GM12873 (cell line): ENCODE measurements around the gene LRP1.

ENCODE experiments used
- TF ChIP-seq, protein P1 (sequence below): IDR thresholded peaks from 2 replicates; pipeline ENCODE4 v1.5.1; 2012; ENCODE audit warnings: low read depth, mild to moderate bottlenecking, moderate library complexity, low read length, control low read depth; ENCODE audit not compliant: insufficient read depth; ENCODE audit errors: missing control alignments

LRP1 gene

DNA sequence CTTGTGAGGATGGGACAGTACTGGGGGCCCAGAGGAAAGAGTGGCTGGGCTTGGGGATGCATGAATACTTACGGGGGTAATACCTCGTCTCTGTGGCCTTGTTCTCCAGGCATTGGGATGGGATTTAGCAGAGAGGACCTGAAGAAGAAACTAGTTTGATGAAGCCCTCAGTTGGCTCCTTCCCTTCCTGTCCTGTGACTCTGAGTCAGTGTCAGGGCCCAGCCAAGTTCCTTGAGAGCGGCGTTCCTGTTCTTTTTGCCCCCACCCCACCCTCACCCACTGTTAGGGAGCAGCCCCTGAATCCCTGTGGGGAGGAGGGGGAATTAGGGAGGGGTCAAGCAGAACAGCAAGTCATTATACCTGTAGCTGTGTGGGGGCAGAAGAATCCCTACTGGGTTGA lies 24.4 kb downstream of the LRP1 start:
- TF ChIP-seq, protein P1, sequence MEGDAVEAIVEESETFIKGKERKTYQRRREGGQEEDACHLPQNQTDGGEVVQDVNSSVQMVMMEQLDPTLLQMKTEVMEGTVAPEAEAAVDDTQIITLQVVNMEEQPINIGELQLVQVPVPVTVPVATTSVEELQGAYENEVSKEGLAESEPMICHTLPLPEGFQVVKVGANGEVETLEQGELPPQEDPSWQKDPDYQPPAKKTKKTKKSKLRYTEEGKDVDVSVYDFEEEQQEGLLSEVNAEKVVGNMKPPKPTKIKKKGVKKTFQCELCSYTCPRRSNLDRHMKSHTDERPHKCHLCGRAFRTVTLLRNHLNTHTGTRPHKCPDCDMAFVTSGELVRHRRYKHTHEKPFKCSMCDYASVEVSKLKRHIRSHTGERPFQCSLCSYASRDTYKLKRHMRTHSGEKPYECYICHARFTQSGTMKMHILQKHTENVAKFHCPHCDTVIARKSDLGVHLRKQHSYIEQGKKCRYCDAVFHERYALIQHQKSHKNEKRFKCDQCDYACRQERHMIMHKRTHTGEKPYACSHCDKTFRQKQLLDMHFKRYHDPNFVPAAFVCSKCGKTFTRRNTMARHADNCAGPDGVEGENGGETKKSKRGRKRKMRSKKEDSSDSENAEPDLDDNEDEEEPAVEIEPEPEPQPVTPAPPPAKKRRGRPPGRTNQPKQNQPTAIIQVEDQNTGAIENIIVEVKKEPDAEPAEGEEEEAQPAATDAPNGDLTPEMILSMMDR, result no peak

DNA sequence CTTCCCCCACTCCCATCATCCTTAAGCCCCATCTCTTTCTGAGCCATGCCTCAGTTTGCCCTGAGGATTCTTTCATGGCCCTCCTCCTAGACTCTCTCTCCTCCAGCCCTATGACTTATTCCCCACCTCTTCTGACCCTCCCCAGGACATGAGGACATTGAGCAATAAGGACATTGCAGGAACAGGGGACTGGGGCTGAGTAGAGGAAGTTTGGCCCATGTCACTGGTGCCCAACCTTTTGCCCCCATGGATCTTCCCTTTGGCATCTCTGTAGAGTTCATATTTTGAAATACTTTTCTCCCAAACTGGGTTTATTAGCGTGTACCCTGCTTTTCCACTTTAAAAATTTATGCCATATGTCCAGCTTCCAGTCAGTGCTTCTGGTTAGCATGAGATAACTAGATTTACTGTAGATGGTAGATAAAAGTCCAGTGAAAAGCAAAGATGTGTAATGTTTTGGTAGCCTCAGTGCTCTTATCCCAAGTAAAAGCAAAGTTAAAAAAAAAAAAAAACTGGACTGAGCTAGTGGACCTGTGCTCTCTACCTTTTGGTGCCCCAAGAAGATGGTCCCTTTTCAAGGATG lies 25.2 kb downstream of the LRP1 start:
- TF ChIP-seq, protein P1, result no peak

DNA sequence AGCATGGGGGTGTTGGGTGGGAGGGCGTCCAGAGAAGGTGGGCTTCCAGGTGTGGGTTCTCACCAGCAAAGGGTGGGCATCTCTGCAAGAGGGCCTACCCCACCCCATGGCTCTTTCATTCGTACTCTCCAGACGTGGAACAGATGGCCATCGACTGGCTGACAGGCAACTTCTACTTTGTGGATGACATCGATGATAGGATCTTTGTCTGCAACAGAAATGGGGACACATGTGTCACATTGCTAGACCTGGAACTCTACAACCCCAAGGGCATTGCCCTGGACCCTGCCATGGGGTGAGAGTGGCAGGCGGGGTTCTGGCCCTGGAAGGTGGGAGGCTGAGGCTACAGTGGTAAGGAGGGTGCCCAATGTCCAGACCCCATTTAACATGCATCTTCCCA lies 25.8 kb downstream of the LRP1 start:
- TF ChIP-seq, protein P1, result no peak

DNA sequence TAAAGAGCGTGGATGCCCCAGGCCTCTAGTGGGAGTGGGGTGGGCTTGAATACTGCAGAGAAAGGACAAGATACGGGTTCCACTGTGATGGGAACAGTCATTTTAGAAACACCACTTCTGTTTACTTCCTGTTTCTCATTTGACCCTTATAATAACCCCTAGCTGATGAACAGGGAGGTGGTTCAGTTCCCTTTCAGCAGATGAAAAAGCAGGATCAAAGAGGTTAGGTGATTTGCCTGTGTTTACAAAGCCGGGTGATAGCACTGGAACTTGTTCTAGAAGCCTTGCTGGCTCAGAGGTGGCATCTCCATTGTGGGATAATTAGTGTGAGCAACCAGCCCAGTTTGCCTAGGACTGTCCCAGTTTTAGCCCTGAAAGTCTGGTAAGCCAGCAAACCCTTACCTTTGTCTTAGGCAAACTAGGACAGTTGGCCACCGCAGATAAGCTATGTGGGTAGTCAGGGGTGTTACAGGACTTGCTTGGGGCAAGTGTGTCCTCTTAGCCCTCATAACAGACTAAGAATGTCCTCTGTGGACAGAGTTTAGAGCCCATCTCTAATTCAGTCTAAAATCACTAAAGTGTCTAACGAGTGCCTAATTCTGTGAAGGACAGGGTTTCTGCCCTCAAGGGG lies 26.6 kb downstream of the LRP1 start:
- TF ChIP-seq, protein P1, result no peak

DNA sequence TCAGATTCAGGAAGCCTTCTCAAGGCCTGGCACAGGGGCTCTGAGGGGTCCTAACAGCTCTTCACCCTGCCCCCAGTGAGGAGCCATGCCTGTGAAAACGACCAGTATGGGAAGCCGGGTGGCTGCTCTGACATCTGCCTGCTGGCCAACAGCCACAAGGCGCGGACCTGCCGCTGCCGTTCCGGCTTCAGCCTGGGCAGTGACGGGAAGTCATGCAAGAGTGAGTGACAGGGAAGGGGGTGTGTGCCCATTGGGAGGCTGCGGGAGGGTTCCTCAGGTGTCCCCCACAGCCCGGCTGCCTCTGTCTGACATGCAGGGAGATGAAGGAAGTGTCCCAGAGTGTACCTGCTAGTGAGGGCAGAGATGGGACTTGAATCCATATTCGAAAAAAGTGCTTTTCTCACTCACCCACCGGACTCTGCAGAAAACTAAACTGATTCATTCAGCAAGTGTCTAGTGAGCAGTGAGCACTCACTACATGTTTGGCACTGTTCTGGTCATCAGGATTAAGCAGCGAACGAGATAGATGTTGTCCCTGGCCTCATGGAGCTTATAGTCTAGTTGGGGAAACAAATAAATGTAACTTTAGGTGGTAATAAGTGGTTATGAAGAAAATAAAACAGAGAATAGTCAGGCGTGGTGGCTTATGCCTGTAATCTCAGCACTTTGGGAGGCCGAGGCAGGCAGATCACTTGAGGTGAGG lies 28.6 kb downstream of the LRP1 start:
- TF ChIP-seq, protein P1, result no peak

DNA sequence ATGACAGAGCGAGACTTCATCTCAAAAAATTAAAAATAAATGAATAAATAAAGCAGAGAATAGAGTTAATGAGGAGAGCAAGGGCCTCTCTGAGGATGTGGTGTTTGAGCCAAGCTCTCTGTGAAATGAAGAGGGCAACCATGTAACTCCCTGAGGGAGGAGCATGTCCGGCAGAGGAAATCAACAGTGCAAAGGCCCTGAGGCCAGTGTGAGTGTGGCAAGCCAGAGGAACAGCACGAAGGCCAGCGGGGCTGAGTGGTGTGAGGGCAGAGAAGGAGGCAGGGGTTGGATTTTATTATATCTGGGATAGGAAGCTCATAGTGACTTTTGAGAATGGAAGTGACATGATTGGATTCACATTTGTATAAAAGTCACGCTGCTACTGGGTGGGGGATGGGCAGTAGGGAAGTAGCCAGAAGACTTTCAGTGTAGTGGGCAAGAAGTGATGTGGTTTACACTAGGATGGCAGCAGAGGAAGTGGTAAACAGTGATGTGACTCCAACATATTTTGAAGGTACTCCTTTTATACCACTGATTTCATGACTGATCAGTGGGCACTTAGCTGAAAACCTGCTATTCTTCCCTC lies 29.4 kb downstream of the LRP1 start:
- TF ChIP-seq, protein P1, result no peak

DNA sequence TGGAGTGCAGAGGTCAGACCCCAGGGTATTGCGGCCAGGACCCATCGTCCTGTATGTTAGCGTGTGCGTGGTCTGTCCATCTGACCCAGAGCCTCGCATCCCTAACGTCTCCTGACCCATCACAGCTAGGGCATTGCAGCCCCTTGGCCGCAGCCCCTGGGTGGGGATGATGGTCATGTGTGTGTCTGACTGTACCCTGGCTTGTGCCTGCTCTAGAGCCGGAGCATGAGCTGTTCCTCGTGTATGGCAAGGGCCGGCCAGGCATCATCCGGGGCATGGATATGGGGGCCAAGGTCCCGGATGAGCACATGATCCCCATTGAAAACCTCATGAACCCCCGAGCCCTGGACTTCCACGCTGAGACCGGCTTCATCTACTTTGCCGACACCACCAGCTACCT lies 29.9 kb downstream of the LRP1 start:
- TF ChIP-seq, protein P1, result no peak
